ENCODE data around the gene ANKIB1.

DNA sequence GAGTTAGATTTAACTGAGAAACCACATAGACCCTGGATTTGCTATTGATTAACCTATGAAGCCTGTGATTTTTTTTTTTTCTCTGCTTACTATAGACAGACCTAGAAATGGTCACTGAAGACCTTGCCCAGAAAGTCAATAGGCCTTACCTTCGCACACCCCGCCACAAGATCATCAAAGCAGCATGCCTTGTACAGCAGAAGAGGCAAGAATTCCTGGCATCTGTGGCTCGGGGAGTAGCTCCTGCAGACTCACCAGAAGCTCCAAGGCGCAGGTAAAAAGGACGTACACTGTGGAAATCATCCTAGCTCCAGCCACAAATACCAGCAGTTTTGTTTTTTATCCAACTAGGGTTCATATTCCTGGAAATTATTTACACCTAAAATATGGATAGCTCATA, 145.3 kb downstream of the ANKIB1 start:
- TF ChIP-seq, protein P1, sequence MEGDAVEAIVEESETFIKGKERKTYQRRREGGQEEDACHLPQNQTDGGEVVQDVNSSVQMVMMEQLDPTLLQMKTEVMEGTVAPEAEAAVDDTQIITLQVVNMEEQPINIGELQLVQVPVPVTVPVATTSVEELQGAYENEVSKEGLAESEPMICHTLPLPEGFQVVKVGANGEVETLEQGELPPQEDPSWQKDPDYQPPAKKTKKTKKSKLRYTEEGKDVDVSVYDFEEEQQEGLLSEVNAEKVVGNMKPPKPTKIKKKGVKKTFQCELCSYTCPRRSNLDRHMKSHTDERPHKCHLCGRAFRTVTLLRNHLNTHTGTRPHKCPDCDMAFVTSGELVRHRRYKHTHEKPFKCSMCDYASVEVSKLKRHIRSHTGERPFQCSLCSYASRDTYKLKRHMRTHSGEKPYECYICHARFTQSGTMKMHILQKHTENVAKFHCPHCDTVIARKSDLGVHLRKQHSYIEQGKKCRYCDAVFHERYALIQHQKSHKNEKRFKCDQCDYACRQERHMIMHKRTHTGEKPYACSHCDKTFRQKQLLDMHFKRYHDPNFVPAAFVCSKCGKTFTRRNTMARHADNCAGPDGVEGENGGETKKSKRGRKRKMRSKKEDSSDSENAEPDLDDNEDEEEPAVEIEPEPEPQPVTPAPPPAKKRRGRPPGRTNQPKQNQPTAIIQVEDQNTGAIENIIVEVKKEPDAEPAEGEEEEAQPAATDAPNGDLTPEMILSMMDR (IDR thresholded peaks at IDR 0.05; ENCODE audit: borderline replicate concordance, extremely low read depth, low read length, poor library complexity, severe bottlenecking) = no peak
- no peak for TF ChIP-seq EZH2 (IDR thresholded peaks at IDR 0.05; ENCODE audit: borderline replicate concordance, low read depth, low read length, severe bottlenecking)
